Tibial artery (tissue), 4 donors: Measurements from ENCODE around the gene TFEB.

Experiments
- DNase-seq, 2 donors: peaks; one replicate each; pipeline ENCODE4 v3.0.0-alpha.2; 2019
- H3K27ac ChIP-seq, 2 donors: fragments of 200-600 bp; sonication (generic) in 1 of 2; 1 replicate in 1 of 2; 2 replicates in 1 of 2; pipeline ENCODE4 v1.5.1; 2018 to 2019; ENCODE audit warnings: mild to moderate bottlenecking in 1 of 2
- H3K27me3 ChIP-seq, 2 donors: fragments of 200-600 bp; sonication (generic) in 1 of 2; one replicate each; pipeline versions ENCODE4 v1.5.1 to v1.6.0; 2016 to 2019
- H3K36me3 ChIP-seq, 3 donors: fragments of 200-600 bp; sonication (generic) in 2 of 3; one replicate each; pipeline ENCODE4 v1.5.1; 2016 to 2019; ENCODE audit warnings: mild to moderate bottlenecking in 2 of 3
- H3K4me1 ChIP-seq, 4 donors: fragments of 200-600 bp; sonication (generic) in 2 of 4; 1 replicate in 3 of 4; 2 replicates in 1 of 4; pipeline ENCODE4 v1.5.1; 2016 to 2019
- H3K4me3 ChIP-seq, 2 donors: fragments of 200-600 bp; sonication (generic) in 1 of 2; 1 replicate in 1 of 2; 2 replicates in 1 of 2; pipeline ENCODE4 v1.5.1; 2018 to 2019; ENCODE audit warnings: mild to moderate bottlenecking in 2 of 2
- H3K9me3 ChIP-seq, 3 donors: fragments of 200-600 bp; sonication (generic) in 1 of 3; one replicate each; pipeline ENCODE4 v1.5.1; 2016 to 2019
- intact Hi-C: fragments of 100-400 bp; cut with DNase I; formaldehyde crosslinking; loops from one replicate; pipeline ENCODE4 v1.15.0; 2023; ENCODE audit warnings: low total_unique reads
- TF ChIP-seq, protein P1 (sequence below), 2 experiments: fragments of 200-600 bp in 1 of 2; fragments of 450-650 bp in 1 of 2; IDR thresholded peaks; one replicate each; pipeline ENCODE4 v1.5.1; 2017 to 2019; ENCODE audit warnings: antibody characterized with exemption in 2 of 2, mild to moderate bottlenecking in 1 of 2, moderate library complexity in 1 of 2

The TFEB gene

DNA sequence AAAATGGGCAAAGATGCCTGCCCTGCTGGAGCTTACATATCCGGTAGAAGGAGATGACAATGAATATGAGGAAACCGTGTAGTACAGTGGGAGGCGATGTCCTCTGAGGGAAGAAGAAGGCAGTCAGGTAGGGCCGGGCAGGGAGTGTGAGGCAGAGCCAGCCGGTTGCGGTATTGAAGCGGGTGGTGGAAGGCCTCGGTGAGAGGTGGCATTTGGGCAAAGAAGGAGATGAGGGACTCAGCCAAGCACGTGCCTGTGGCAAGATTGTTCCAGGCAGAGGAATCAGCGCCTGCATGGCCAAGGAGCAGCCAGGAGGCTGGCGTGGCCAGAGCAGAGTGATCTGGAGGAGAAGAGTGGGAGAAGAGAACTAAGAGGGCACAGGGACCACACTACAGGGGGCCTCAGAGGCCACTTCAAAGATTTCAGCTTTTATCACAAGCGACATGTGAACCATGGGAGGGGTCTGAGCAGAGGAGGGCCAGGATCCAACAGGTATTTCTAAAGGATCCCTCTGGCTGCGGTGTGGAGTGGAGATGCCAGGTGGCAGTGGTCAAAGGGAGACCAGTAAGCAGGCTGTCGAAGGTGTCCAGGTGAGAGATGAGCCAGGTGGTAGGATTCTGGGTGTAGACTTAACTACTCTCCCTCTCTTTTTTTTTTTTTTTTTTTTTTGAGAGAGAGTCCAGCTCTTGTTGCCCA, 83.3 kb downstream of the TFEB start:
- TF ChIP-seq, protein P1, sequence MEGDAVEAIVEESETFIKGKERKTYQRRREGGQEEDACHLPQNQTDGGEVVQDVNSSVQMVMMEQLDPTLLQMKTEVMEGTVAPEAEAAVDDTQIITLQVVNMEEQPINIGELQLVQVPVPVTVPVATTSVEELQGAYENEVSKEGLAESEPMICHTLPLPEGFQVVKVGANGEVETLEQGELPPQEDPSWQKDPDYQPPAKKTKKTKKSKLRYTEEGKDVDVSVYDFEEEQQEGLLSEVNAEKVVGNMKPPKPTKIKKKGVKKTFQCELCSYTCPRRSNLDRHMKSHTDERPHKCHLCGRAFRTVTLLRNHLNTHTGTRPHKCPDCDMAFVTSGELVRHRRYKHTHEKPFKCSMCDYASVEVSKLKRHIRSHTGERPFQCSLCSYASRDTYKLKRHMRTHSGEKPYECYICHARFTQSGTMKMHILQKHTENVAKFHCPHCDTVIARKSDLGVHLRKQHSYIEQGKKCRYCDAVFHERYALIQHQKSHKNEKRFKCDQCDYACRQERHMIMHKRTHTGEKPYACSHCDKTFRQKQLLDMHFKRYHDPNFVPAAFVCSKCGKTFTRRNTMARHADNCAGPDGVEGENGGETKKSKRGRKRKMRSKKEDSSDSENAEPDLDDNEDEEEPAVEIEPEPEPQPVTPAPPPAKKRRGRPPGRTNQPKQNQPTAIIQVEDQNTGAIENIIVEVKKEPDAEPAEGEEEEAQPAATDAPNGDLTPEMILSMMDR (IDR thresholded peaks at IDR 0.05): no peak
- intact Hi-C loops: no loop called here
- no peak for DNase-seq
- Histone ChIP-seq H3K27me3 (peaks cover 0 to 43% of the 10 kb centered on the region in 2 donors), H3K4me1 (no peaks in the 10 kb centered on the region), H3K9me3 (no peaks in the 10 kb centered on the region), H3K4me3 (no peak overlapping the region), H3K36me3 (peaks cover 0 to 11% (median 0%) of the 10 kb centered on the region in 3 donors), H3K27ac (no peak overlapping the region)

DNA sequence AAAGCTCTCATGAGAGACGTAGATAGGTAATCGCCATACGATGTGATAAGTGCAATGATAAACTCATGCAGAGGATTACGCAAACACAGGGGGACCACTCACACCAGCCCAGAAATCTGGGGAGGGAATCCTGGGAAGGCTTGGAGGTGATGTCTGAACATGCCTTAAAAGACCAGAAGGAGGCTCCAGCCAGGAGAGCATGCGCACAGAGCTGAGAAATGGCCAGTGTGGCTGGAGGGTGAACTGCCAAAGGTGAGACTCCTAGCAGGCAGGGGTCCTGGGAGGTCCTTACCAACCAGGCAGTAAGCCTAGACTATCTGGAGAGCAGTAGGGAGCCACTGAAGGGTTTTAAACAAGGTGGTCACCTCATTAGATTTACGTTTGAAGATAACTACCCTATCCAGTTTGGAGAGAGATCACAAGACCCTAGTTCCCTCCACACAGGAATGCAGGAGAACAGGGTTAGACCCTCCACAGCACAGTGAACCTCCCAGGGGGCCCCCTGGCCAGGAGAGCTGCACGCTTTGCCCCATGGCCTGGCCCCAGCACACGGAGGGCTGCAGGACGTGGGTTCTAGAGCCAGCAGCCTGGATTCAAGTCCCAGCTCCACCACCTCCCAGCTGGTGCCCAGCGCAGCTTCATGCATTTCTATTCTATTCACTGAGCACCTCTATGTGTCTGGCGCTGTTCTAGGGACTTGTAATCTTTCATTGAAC, 84.0 kb downstream of the TFEB start:
- Histone ChIP-seq H3K4me1 (no peaks in the 10 kb centered on the region), H3K9me3 (no peaks in the 10 kb centered on the region), H3K36me3 (peaks cover 0 to 14% (median 0%) of the 10 kb centered on the region in 3 donors), H3K27me3 (peaks cover 0 to 42% of the 10 kb centered on the region in 2 donors), H3K27ac (no peak overlapping the region), H3K4me3 (no peak overlapping the region)
- TF ChIP-seq, protein P1 (IDR thresholded peaks at IDR 0.05): no peak
- DNase-seq: no peak
- intact Hi-C loops: no loop called here

DNA sequence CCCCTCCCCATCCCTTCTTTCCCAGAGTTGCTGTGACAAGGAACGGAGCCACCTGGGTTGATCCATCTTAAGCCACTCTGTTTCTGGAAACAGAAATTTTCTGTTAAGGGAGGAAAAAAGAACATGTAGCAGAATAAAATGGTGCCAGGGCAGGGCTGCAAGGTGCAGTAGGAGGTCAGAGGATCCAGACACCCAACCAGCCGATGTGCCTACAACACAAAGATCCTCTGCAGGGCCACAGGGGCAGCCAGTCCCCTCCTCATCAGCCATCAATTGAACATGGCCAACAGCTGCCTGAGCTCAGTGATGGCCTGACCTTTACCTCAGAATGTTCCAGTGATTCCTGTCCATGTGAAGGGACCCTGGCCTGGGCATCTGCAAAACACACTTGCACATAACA, 85.3 kb downstream of the TFEB start:
- H3K27ac ChIP-seq: no peak overlapping the region
- no peak overlapping the region for H3K4me3 ChIP-seq
- peaks cover 0 to 46% of the 10 kb centered on the region in 2 donors for H3K27me3 ChIP-seq
- TF ChIP-seq, protein P1 (IDR thresholded peaks at IDR 0.05): no peak
- no peaks in the 10 kb centered on the region for H3K9me3 ChIP-seq
- intact Hi-C loops: no loop called here
- peak in 1 of 2 donors; percentile 13 for DNase-seq
- no peaks in the 10 kb centered on the region for H3K4me1 ChIP-seq
- H3K36me3 ChIP-seq: peaks cover 0 to 14% (median 0%) of the 10 kb centered on the region in 3 donors

DNA sequence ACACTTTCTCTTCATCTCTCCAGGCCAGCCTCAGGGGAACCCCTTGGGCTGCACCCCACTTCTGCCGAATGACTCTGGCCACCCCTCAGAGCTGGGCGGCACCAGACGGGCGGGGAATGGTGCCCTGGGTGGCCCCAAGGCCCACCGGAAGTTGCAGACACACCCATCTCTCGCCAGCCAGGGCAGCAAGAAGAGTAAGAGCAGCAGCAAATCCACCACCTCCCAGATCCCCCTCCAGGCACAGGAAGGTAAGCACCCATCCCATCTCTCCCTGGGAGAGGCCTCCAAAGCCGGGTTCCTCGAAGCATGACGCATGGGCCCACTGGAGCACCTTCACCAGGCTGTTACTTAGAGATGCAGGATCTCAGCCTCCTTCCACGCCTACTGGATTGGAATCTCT, 85.8 kb downstream of the TFEB start:
- TF ChIP-seq, protein P1 (IDR thresholded peaks at IDR 0.05): no peak
- peaks cover 0 to 14% (median 0%) of the 10 kb centered on the region in 3 donors for H3K36me3 ChIP-seq

DNA sequence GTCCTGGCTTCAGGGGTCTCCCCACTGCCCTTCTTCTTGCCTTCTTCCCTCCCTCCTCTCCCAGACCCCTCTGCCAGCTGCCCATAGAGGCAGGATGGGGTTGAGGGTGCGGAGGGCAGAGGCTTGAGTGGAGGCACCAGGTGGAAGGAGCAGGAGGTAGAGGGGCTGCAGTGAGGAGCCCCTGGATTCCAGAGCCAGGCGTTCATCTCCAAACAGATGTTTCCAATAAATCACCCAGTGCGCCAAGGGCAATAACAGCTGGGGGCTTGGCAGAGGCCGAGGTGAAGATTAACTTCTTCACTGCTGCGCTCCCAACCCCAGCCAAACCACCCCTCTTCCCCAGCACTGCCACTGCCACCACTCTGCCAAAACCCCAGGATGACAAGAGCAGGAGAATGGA, 86.5 kb downstream of the TFEB start:
- peaks cover 0 to 14% (median 0%) of the 10 kb centered on the region in 3 donors for H3K36me3 ChIP-seq
- DNase-seq: peak in 1 of 2 donors; percentile 24
- no peak overlapping the region for H3K4me3 ChIP-seq
- intact Hi-C loops: no loop called here
- H3K27ac ChIP-seq: no peak overlapping the region
- TF ChIP-seq, protein P1 (IDR thresholded peaks at IDR 0.05): no peak
- no peaks in the 10 kb centered on the region for H3K4me1 ChIP-seq
- no peaks in the 10 kb centered on the region for H3K9me3 ChIP-seq
- peaks cover 0 to 46% of the 10 kb centered on the region in 2 donors for H3K27me3 ChIP-seq

More for the DNA sequence above, 85.8 kb downstream of the TFEB start:
- Histone ChIP-seq H3K4me3 (no peak overlapping the region), H3K27me3 (peaks cover 0 to 47% of the 10 kb centered on the region in 2 donors), H3K27ac (no peak overlapping the region), H3K4me1 (no peaks in the 10 kb centered on the region), H3K9me3 (no peaks in the 10 kb centered on the region)
- peak in 1 of 2 donors; percentile 42 for DNase-seq
- intact Hi-C loops: no loop called here
